ENCODE measurements around the gene NRXN2.

The NRXN2 gene

GRCh38 chr11:64650923-64651523, 72.0 kb downstream of the NRXN2 start:
- H3K4me3 ChIP-seq (replicated peaks in 1 of 2; ENCODE audit: low read depth in 2 of 2, low read length in 2 of 2), result no peak overlapping the region
- DNase-seq (ENCODE audit: low read depth in 2 of 2), result peak; percentile 40 to 44
- TF ChIP-seq CTCF (IDR thresholded peaks at IDR 0.05; ENCODE audit: low read depth, low read length), result peak; percentile 69

GRCh38 chr11:64649291-64649697, 73.7 kb downstream of the NRXN2 start:
- DNase-seq (ENCODE audit: low read depth in 2 of 2), result peak; percentile 22 to 55
- peak; percentile 55 for TF ChIP-seq CTCF (IDR thresholded peaks at IDR 0.05; ENCODE audit: low read depth, low read length)
- no peak overlapping the region for H3K4me3 ChIP-seq (replicated peaks in 1 of 2; ENCODE audit: low read depth in 2 of 2, low read length in 2 of 2)

GRCh38 chr11:64648551-64648950, 74.4 kb downstream of the NRXN2 start:
- TF ChIP-seq CTCF (IDR thresholded peaks at IDR 0.05; ENCODE audit: low read depth, low read length), result no peak
- no peak overlapping the region for H3K4me3 ChIP-seq (replicated peaks in 1 of 2; ENCODE audit: low read depth in 2 of 2, low read length in 2 of 2)
- no peak for DNase-seq (ENCODE audit: low read depth in 2 of 2)

- DNase-seq (ENCODE audit: low read depth in 2 of 2), result no peak
- H3K4me3 ChIP-seq (replicated peaks in 1 of 2; ENCODE audit: low read depth in 2 of 2, low read length in 2 of 2), result no peak overlapping the region
- TF ChIP-seq CTCF (IDR thresholded peaks at IDR 0.05; ENCODE audit: low read depth, low read length), result no peak
These were observed 75.8 kb downstream of the NRXN2 start for GRCh38 chr11:64647019-64647779.

- H3K4me3 ChIP-seq (replicated peaks in 1 of 2; ENCODE audit: low read depth in 2 of 2, low read length in 2 of 2), result no peak overlapping the region
- no peak for TF ChIP-seq CTCF (IDR thresholded peaks at IDR 0.05; ENCODE audit: low read depth, low read length)
- DNase-seq (ENCODE audit: low read depth in 2 of 2), result no peak
These were observed 78.2 kb downstream of the NRXN2 start for GRCh38 chr11:64644647-64645275.

- H3K4me3 ChIP-seq (replicated peaks in 1 of 2; ENCODE audit: low read depth in 2 of 2, low read length in 2 of 2), result no peak overlapping the region
- no peak for TF ChIP-seq CTCF (IDR thresholded peaks at IDR 0.05; ENCODE audit: low read depth, low read length)
- DNase-seq (ENCODE audit: low read depth in 2 of 2), result no peak
These were observed 78.9 kb downstream of the NRXN2 start for GRCh38 chr11:64643920-64644646.

Measured in cardiac fibroblast (primary cell).